ENCODE results near the gene CAMK1D.

- TF ChIP-seq CTCF (IDR thresholded peaks at IDR 0.05) (no peak), POLR2A (IDR thresholded peaks at IDR 0.05) (no peak), POLR2AphosphoS5 (IDR thresholded peaks at IDR 0.05) (no peak)
These were observed 64.0 kb downstream of the CAMK1D start for GRCh38 chr10:12413369-12413711.

Measured in breast epithelium (tissue), 3 donors.